Ramos (cell line): Measurements from ENCODE around the gene LYZL2.
"Not testable (repeated sequence)": the region's sequence is repeated elsewhere in the genome, so short reads cannot be mapped to it uniquely, and the experiment has no call there.

ENCODE experiments used
- in situ Hi-C: fragments of 300-500 bp; cut with MboI; formaldehyde crosslinking; loops from one replicate; pipeline ENCODE4 v1.14.3; 2022; ENCODE audit warnings: low sequenced_read_pairs; ENCODE audit not compliant: unreplicated experiment

Gene LYZL2

DNA sequence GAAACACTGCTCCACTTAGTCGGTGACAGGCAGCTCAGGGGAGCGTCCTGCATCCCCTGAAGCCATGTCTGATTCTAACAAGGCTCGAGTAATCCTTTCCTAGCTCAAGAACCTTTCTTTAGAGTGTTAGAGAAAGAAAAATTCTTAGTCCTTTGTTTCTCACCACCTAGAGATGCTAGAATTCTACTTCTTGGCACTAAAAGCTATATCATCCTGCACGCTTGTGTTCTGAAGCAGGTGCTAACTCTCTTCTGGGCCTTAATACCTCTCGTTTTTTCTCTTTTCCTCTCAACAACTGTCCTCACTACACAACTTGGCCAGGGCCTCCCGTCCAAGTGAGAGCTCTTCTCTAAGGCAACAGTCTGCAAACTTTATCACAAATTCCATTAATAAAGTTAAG lies at the start of gene LYZL2:
Gene LYZL2, minus strand, starts transcription at position 101 of the 400 bp plus-strand sequence. CDS start 2,838 bp downstream, outside the sequence.
- in situ Hi-C loops: no loop called here

DNA sequence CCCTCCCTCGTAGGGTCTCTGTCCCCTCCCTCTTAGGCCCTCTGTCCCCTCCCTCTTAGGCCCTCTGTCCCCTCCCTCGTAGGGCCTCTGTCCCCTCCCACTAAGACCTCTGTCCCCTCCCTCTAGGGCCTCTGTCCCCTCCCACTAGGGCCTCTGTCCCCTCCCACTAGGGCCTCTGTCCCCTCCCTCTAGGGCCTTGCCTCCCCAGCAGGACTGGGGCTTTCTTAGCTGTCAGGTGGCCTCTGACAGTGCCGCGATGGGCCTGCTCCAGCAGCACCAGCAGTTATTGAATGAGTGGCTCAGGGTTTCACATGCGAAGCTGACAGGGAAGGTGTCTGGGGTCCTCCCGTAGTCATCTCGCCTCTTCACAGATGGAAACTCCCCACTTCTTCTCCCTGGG lies 48.1 kb upstream of the LYZL2 start:
- in situ Hi-C loops: not testable (repeated sequence)

DNA sequence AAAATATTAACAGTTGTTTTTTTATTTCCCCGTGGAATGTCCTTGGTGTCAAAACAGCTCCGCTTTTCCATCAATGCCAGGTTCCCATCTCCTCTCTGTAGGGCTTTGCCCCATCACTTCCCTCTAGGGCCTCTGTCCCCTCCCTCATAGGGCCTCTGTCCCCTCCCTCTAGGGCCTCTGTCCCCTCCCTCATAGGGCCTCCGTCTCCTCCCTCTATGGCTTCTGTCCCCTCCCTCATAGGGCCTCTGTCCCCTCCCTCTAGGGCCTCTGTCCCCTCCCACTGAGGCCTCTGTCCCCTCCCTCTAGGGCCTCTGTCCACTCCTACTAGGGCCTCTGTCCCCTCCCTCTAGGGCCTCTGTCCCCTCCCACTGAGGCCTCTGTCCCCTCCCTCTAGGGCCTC lies 47.6 kb upstream of the LYZL2 start:
- in situ Hi-C loops: not testable (repeated sequence)

DNA sequence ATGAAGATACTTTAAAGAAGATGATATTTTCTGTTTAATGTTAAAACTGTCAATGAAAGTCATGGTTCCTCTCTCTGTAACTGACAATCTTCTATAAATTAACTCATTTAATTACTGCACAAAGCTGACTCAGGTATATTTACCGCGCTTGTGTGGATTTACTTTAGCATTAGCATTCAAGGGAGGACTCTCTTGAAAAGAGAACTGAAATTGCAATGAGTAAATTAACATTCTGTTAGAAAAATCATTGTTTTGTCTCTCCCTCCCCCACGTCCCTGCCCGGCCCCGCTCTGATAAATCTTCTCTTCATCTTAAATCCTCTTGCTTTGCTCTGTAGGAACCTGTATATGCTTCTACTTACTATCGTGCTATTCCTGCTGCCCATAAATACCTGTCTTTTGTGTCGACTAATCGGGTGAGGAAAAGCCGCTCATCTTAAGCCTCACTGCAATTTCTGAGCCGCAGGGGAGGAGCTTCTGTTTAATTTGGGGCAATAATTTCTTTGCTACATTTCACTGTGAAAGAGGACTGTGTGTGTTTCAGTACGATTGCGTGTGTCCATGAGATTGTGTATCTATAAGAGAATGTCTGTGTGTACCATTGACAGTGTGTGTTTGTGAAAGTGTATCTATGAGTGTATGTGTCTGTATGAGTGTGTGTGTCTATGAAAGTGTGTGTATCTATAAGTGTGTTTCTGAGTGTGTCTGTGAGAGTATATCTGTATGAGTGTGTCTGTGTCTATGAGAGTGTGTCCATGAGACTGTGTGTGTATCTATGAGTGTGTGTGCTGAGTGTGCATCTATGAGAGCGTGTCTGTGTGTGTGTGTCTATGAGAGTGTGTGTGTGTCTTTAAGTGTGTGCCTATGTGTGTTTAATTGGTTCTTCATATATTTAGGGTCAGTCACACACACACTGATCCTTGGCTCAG lies 46.5 kb upstream of the LYZL2 start:
- in situ Hi-C loops: no loop called here

DNA sequence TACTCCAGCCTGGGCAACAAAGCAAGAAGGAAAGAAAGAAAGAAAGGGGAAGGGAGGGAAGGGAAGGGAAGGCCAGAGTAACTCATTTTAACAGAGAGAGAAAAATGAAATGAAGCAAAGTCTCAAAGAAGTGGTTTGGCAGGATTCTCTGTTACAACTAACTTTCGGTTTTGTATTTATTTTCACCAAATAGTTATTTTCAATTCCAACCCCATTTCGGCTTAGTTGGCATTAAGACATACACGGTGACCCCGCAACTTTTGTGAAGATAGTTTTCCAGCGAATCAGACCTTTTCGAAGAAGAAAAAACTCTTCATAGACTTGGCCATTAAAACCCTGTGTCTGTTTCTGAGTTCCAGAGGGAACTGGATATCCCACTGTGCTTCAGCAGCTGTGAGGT lies 45.2 kb upstream of the LYZL2 start:
- in situ Hi-C loops: no loop called here

DNA sequence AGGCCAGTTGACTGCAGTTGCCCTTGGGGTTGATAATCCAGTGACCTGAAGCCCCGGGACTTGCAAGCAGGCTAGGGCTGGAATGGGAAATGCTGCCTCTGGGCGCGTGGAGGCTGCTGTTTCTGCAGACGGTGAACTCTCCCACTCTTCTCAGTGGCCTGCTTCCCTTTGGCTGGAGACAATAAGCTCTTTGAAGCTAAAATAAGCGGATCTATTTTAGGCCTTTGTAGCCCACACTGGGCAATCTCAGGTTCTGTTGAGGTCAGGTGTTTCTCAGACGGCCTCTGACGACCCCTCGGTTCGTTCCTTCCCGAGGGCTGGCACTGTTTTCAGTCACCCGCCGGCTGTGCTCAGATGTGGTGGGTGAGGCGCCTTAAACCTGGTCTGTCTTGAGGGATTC lies 43.7 kb upstream of the LYZL2 start:
- in situ Hi-C loops: not testable (repeated sequence)

DNA sequence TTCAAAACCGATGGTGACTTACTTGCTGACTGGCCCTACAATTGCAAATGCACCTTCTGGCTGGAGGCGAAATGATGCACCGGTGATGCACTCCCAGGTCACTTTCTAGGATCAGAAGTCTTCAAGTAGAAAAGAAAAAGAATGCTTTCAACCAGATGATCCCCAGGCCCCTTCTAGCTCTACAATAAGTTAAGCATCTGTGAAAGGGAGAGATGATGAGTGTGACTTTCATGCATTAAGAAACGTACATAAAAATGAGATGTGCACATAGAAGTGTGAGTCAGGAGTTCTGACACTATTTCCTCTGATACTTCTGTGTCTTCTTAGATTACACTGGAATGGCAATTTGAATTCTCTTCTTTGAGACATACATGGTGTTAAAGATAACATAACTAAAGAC lies 42.8 kb upstream of the LYZL2 start:
- in situ Hi-C loops: not testable (repeated sequence)

DNA sequence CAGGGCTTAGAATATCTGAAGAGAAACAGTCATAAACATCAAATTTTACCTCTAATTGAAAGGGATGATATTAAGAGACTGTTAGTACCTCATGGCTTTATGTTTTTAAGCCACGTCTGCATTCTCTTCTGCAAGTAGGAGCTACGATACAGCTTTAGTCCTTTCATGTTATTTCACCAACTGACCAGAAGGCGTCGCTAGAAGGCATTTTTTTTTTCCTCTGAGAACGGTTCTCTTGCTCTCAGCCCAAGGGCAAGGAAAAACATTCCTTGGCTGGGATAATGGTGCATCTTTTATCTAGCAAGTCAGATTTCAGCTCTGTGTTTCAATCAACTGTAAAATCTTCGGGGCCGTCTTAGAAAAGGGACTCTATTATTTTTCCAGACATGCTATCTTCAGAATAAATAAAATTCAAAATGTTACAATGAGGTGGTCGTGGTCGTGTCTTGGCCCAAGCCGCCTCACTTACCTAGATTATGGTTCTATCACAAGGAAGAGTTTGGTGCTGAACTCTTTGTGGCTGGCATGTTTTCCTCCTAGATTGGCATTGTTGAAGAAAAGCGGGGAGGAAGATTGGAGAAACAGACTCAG lies 41.6 kb upstream of the LYZL2 start:
- in situ Hi-C loops: no loop called here

DNA sequence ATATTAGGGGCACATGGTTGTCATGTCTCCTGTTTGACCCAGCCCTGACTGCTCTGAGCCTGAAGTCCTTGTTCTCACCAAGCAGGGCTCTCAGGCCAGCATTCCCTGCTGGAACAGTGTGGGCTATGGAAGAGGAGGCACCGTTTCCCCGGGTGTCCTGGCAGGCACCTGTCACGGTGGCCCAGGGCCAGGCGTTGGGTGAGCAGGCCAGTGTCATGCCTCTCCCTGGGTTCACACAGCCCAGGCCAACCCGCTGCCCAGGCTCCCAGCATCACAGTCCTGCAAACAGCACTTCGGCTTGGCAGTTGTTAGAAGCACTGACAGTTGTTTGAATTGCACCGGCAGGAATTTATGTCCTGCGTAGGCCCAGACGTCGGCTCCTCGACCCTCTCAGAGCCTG lies 38.4 kb upstream of the LYZL2 start:
- in situ Hi-C loops: not testable (repeated sequence)

DNA sequence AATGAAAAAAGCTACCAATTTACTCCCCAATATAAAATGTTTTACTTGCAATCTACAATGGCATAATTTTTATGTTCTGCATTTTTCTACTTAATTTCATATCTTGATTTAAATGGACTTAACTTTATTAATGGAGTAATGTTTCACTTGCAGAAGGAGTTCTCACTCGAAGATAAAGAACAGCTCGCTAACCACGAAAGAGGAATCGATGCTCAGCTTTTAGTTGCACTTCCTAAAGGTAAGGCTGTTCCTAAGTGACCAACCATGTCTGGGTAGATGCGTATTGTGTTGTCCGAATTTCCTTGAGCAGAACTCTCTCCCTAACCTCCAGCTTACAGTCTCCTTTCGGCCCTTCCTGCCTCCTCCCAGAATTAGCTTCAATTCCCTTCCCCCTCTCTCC lies 33.9 kb upstream of the LYZL2 start:
- in situ Hi-C loops: not testable (repeated sequence)

DNA sequence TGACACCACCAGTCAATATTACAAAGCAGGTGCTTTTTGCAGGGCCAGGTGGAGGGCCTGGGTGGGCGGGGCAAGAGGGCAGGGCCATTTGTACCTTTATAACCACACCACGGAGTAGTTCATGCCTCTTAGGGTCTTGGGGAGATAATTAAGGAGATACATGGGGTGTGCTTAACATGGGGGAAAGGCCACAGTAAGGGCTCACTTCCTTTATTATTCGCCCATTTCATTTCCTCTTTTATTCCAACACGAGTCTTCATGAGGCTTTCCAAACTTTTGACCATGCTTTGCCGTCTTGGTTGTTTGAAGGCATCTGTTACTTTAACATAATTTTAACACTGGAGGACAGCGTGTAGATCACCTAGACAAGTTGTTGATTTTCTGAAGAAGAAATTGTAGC lies 33.3 kb upstream of the LYZL2 start:
- in situ Hi-C loops: no loop called here

DNA sequence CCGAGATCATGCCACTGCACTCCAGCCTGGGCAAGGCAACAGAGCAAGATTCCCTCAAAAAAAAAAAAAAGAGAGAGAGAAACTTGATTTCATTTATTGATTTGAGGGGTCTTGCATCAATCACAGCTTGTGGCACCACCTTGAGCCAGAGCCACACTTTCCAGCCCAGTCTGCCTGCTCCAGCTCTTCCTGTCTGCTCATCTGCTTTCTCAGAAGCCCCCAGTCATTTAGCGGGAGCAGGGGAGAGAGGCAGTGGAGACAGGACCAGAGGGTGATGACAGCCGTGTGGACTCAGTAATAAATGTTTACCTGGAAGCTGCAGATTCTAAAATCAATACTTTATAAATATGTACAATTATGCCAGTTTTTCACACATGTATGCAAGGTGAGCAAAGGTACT lies 30.8 kb upstream of the LYZL2 start:
- in situ Hi-C loops: not testable (repeated sequence)

DNA sequence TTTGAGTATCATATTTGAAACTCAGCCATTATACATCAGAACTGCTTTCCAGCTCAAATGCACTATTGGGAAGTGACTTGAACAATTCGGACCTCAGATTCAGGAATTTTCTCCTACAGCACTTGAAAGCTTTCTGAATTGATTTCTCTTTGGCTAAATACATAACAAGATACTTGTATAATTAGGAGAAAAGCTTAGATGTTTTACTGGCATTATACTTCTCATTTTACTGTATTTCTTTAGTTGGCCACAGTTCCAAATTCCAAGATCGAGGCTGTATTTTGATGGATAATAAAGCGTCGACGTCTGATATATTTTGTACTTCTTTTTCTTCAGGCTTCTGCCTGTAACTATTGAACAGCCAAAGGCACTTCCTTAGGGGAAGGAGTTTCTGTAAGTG lies 26.7 kb upstream of the LYZL2 start:
- in situ Hi-C loops: no loop called here

DNA sequence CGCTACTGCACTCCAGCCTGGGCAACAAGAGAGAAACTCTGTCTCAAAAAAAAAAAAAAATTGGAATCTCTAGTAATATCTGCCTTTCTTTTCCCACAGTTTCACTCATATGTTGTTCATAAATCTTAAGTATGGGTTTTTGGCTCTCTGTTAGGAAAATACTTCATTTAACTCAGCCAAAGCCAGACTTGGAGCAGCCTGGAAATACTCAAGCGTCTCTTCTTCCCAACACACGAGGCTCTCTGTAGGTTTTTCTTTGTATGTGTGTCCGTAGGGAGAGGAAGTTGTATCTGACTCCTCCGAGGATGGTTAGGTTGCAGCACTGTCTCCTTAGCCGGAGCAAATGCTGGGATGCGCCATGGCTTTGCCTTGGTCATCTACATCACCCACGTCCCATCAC lies 25.4 kb upstream of the LYZL2 start:
- in situ Hi-C loops: not testable (repeated sequence)

DNA sequence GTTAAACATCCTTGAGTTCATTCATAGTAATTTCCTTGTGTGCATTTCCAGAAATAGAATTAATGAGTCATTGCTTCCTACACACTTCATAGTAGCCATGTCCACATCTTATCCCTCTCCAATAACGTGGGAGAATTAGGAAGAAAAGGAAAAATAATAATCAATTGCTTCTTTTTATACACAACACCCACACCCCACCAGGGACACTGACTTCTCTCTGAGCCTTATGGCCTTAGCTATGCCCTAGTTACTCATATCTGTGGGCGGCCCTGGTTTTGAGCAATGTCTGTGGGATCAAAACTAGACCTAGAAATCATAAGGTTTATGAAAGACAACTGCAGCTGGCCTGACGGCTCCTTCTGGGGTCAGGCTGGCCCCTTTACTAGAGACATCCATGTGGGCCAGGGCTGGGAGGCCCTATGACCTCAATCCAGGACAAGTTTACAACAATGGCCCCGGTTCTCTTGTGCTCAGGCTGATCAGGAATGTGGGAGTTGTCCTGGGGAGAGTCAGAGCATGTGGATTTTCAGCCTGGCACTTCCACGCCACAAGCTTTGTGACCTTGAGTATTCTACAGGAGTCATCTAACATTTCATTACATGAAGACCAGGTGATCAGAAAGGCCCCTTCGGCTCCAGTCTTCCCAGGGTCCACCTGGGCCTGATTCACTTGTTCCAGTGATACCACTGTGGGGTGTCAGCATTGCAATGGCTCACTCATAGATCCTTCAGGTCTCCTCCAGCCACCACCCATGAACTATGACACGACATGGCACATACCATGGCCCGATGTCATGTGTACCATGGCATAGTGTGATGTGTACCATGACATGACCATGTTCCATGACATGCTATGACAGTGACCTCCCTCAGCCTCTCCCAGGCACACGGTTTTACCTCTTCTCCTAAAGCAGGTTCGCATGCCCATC lies 22.2 kb upstream of the LYZL2 start:
- in situ Hi-C loops: not testable (repeated sequence)

DNA sequence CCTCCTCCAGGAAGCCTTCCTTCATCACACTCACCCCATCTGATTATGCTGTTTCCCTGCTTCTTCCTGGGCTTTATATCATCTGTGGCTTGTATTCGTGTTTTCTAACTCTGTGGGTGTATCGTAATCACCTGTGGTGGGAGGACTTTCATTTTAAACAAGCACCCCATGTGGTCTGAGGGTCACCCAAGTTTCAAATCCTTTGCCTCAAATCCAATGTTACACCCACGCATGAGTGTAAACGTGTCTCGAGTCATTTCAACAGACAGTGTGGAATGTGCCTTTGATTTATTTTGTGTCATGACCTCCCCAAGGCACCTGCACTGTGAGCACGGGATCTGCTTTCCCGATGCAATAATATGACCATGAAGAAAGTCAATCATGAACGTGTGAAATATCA lies 17.5 kb upstream of the LYZL2 start:
- in situ Hi-C loops: no loop called here

DNA sequence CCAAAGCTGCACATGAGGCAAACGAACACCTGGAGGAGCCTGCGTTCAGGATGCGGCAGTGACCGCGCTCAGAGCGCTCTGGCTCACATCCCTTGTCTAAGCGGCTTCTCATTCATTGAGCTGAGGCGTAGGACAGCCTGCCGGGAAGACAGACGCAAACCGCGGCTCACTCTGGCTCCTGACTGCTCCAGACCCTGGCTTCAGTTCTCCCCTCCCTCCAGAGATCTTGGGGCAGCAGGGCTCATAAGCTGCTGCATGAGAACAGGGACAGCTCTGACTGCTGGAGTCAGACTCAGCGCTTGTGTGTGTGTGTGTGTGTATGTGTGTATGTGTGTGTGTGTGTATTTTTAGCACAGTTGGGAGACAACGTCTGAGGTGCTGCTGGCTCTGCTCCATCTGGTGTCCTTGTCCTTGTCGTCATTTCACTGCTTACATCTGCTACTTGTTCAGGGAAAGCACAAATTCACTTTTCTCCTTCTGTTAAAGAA lies 15.8 kb upstream of the LYZL2 start:
- in situ Hi-C loops: no loop called here

DNA sequence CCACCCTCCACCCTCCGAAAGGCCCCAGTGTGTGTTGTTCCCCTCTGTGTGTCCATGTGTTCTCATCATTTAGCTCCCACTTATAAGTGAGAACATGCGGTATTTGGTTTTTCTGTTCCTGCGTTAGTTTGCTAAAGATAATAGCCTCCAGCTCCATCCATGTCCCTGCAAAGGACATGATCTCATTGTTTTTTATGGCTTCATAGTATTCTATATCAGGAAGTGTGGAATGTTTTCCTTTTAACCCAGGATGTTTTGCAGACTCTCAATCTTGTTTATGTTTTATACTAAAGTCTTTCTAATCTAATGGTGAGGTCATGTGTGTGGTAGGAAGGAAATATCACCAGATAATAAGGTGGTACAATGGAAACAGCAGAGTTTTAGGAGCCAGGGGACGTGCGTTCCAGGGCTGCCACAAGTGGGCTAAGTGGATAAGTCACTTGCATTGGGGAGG lies 14.9 kb upstream of the LYZL2 start:
- in situ Hi-C loops: not testable (repeated sequence)

DNA sequence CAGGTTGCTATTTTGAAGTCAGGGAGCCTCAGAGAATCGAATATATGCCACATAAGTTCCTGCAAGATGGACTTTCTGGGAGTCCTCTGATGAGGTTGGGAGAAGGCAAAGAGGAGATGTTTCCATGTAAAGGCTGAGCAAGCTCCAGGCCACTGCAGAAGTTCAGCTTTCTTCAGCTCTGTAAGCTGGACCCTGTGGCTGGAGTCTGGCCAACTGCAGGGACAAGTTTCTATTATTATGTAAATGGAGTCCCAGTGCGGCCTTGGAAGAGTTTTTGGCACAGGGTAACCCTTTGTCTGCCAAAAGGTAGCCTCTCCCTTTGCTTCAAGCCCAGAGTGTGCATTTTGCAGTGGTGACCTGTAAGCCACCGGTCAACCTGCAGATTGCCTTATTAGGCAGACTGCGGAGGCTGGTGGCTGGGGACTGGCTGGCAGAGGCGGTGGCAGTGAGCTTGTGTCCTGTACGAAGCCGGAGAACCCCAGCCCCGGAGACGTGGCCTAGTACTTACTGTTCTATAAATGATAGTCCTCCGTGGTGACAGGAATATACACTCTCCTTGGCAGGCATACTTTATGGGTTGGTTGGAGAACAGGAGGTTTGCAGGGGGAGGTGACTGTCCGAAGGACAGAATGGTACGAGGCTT lies 14.1 kb upstream of the LYZL2 start:
- in situ Hi-C loops: not testable (repeated sequence)

DNA sequence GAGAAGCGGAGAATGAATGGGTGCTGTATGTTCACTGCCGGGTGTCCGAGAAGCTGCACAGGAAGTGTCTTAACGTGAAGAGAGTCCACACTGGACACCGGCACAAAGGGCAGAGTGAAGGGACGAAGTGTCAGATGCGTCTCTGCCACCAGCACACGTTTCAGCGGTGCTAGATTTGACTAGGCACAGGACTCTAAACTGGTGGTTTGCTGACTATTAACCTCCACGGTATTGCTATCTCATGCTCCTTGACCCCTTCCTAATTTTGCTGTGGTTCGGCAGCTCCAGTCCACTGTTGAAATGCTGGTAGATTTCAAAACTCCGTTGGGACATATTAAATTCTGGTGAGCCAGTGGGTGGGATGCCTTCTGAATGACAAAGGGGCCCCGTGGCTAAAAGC lies 13.3 kb upstream of the LYZL2 start:
- in situ Hi-C loops: not testable (repeated sequence)
